Measurements from ENCODE around the gene SLC45A2. TPM values are rescaled to one million over a fixed set of nuclear protein-coding genes. Genes with fewer than 3 reads are reported as not detected.
A peak's percentile ranks its signal among the peaks of the same experiment; 100 is the strongest.
"Not testable (repeated sequence)": the region's sequence is repeated elsewhere in the genome, so short reads cannot be mapped to it uniquely, and the experiment has no call there.

SLC45A2 gene
- total and polyA plus RNA-seq, 8 donors: 0.08 to 0.26 (median 0.19) TPM; not detected in 4

GRCh38 chr5:33957577-33958150 lies 26.8 kb downstream of the SLC45A2 start:
- TF ChIP-seq CTCF (IDR thresholded peaks at IDR 0.05): no peak
- Histone ChIP-seq H3K4me1 (no peaks in the 10 kb centered on the region), H3K4me3 (no peak overlapping the region), H3K9me3 (no peaks in the 10 kb centered on the region), H3K27ac (no peak overlapping the region), H3K27me3 (no peaks in the 10 kb centered on the region), H3K36me3 (no peaks in the 10 kb centered on the region)
- FAIRE-seq: no peak
- DNase-seq: no peak
- ATAC-seq: no peak
- WGBS, 2 donors: 57 to 71% methylated on average over 2 of the region's 2 CpGs
- intact Hi-C loops (cut with DNase I): no loop called here

- FAIRE-seq: peak; percentile 73
- H3K9me3 ChIP-seq; H3K4me1 ChIP-seq; H3K27me3 ChIP-seq; intact Hi-C loops (cut with DNase I); H3K27ac ChIP-seq; H3K4me3 ChIP-seq; DNase-seq; H3K36me3 ChIP-seq; ATAC-seq: not testable (repeated sequence)
- WGBS, 2 donors: 66 to 70% methylated on average over 5 of the region's 5 CpGs
These were observed 32.3 kb downstream of the SLC45A2 start for GRCh38 chr5:33952175-33952574.

- WGBS, 2 donors: 42 to 58% methylated on average over 12 of the region's 12 CpGs
- Histone ChIP-seq H3K27me3 (no peaks in the 10 kb centered on the region), H3K36me3 (no peaks in the 10 kb centered on the region), H3K9me3 (no peaks in the 10 kb centered on the region), H3K4me1 (no peaks in the 10 kb centered on the region), H3K27ac (no peak overlapping the region), H3K4me3 (no peak overlapping the region)
- TF ChIP-seq CTCF (IDR thresholded peaks at IDR 0.05): no peak
- no peak for DNase-seq
- FAIRE-seq: no peak
- ATAC-seq: no peak
- intact Hi-C loops (cut with DNase I): no loop called here
These were observed 39.9 kb downstream of the SLC45A2 start for GRCh38 chr5:33944543-33945132.

GRCh38 chr5:33941090-33941489 lies 43.4 kb downstream of the SLC45A2 start:
- intact Hi-C loops (cut with DNase I): no loop called here
- 71 to 74% methylated on average over 5 of the region's 5 CpGs for WGBS, 2 donors
- no peak overlapping the region for H3K27ac ChIP-seq
- ATAC-seq (no peak), FAIRE-seq (no peak), DNase-seq (no peak)
- no peak overlapping the region for H3K4me3 ChIP-seq
- TF ChIP-seq CTCF (IDR thresholded peaks at IDR 0.05): no peak
- no peaks in the 10 kb centered on the region for H3K4me1 ChIP-seq
- no peaks in the 10 kb centered on the region for H3K36me3 ChIP-seq
- no peaks in the 10 kb centered on the region for H3K9me3 ChIP-seq
- H3K27me3 ChIP-seq: peaks cover 0 to 23% (median 7%) of the 10 kb centered on the region in 4 donors

GRCh38 chr5:33939556-33940262 lies 44.8 kb downstream of the SLC45A2 start:
- no peak for TF ChIP-seq CTCF (IDR thresholded peaks at IDR 0.05)
- no peak for FAIRE-seq
- Histone ChIP-seq H3K27me3 (peaks cover 0 to 23% (median 7%) of the 10 kb centered on the region in 4 donors), H3K4me3 (no peak overlapping the region), H3K4me1 (no peaks in the 10 kb centered on the region), H3K9me3 (no peaks in the 10 kb centered on the region), H3K27ac (no peak overlapping the region), H3K36me3 (no peaks in the 10 kb centered on the region)
- intact Hi-C loops (cut with DNase I): loop anchor here in 2 of 3 donors (10.0 kb wide), 2 partner anchors 465 to 505 kb away; no protein-coding TSS in a partner anchor
- no peak for ATAC-seq
- WGBS, 2 donors: 53 to 66% methylated on average over 8 of the region's 8 CpGs
- no peak for DNase-seq
